Measurements from ENCODE around the gene PAX2. TPM values are rescaled to one million over a fixed set of nuclear protein-coding genes. Genes with fewer than 3 reads are reported as not detected.
A peak's percentile ranks its signal among the peaks of the same experiment; 100 is the strongest.

PAX2 gene
- total RNA-seq, 1 donor from 2014 or later: not detected

GRCh38 chr10:100811752-100812750 is 66.7 kb downstream of the PAX2 start:
- no peaks in the 10 kb centered on the region for H3K36me3 Mint-ChIP-seq (ENCODE audit: unreplicated experiment)
- no peak overlapping the region for H3K27ac Mint-ChIP-seq (ENCODE audit: unreplicated experiment)
- TF ChIP-seq CTCF (IDR thresholded peaks at IDR 0.05; ENCODE audit: partially characterized antibody, unreplicated experiment): no peak
- DNase-seq: peak; percentile 2
- H3K4me3 Mint-ChIP-seq (ENCODE audit: unreplicated experiment): no peak overlapping the region
- H3K4me1 Mint-ChIP-seq (ENCODE audit: low read depth, unreplicated experiment): peaks cover 6% of the 10 kb centered on the region
- peaks cover 2% of the 10 kb centered on the region for H3K9me3 Mint-ChIP-seq (ENCODE audit: unreplicated experiment)
- H3K27me3 Mint-ChIP-seq (ENCODE audit: unreplicated experiment): peaks cover 11% of the 10 kb centered on the region

GRCh38 chr10:100812978-100813377 is 67.6 kb downstream of the PAX2 start:
- Mint-ChIP-seq H3K36me3 (ENCODE audit: unreplicated experiment) (no peaks in the 10 kb centered on the region), H3K4me3 (ENCODE audit: unreplicated experiment) (no peak overlapping the region), H3K27me3 (ENCODE audit: unreplicated experiment) (peaks cover 11% of the 10 kb centered on the region), H3K4me1 (ENCODE audit: low read depth, unreplicated experiment) (peaks cover 6% of the 10 kb centered on the region), H3K9me3 (ENCODE audit: unreplicated experiment) (peaks cover 2% of the 10 kb centered on the region), H3K27ac (ENCODE audit: unreplicated experiment) (no peak overlapping the region)
- peak; percentile 7 for DNase-seq
- no peak for TF ChIP-seq CTCF (IDR thresholded peaks at IDR 0.05; ENCODE audit: partially characterized antibody, unreplicated experiment)

GRCh38 chr10:100814751-100815474 is 69.5 kb downstream of the PAX2 start:
- H3K9me3 Mint-ChIP-seq (ENCODE audit: unreplicated experiment): no peaks in the 10 kb centered on the region
- H3K27ac Mint-ChIP-seq (ENCODE audit: unreplicated experiment): no peak overlapping the region
- peaks cover 8% of the 10 kb centered on the region for H3K27me3 Mint-ChIP-seq (ENCODE audit: unreplicated experiment)
- H3K4me1 Mint-ChIP-seq (ENCODE audit: low read depth, unreplicated experiment): no peaks in the 10 kb centered on the region
- no peak for DNase-seq
- peaks cover under 1% of the 10 kb centered on the region for H3K36me3 Mint-ChIP-seq (ENCODE audit: unreplicated experiment)
- no peak overlapping the region for H3K4me3 Mint-ChIP-seq (ENCODE audit: unreplicated experiment)
- no peak for TF ChIP-seq CTCF (IDR thresholded peaks at IDR 0.05; ENCODE audit: partially characterized antibody, unreplicated experiment)

GRCh38 chr10:100816671-100817070 is 71.3 kb downstream of the PAX2 start:
- no peak for TF ChIP-seq CTCF (IDR thresholded peaks at IDR 0.05; ENCODE audit: partially characterized antibody, unreplicated experiment)
- H3K4me3 Mint-ChIP-seq (ENCODE audit: unreplicated experiment): no peak overlapping the region
- H3K36me3 Mint-ChIP-seq (ENCODE audit: unreplicated experiment): peaks cover 5% of the 10 kb centered on the region
- H3K4me1 Mint-ChIP-seq (ENCODE audit: low read depth, unreplicated experiment): no peaks in the 10 kb centered on the region
- H3K9me3 Mint-ChIP-seq (ENCODE audit: unreplicated experiment): no peaks in the 10 kb centered on the region
- DNase-seq: no peak
- peaks cover 10% of the 10 kb centered on the region for H3K27me3 Mint-ChIP-seq (ENCODE audit: unreplicated experiment)
- no peak overlapping the region for H3K27ac Mint-ChIP-seq (ENCODE audit: unreplicated experiment)

All from glutamatergic neuron (in vitro differentiated cells).